K562 (cell line): ENCODE results near the gene RIN3. TPM values are rescaled to one million over a fixed set of nuclear protein-coding genes. Genes with fewer than 3 reads are reported as not detected.

Experiments used
- ATAC-seq: fragments of 200-7000 bp; cut with Tn5 transposase; 3 replicates; pipeline ENCODE4 v1.9.1; 2020; ENCODE audit warnings: moderate library complexity
- BruUV-seq: library from RNA; stranded (reverse); fragments of 400-500 nt; replicated peaks from 2 replicates; lab custom pipeline; 2021; lab: Mats Ljungman, UMichigan
- CTCF ChIA-PET: fragments of 300-600 bp; formaldehyde crosslinking; extraction: SDS; loops from one replicate; lab custom pipeline; 2021; ENCODE audit warnings: low intra/inter-chr PET ratio; lab: Yijun Ruan, JAX
- POLR2A ChIA-PET: fragments of 300-600, 350-650 bp; sonication (Branson Sonifier 250); formaldehyde crosslinking; extraction: SDS; loops from one replicate; lab custom pipeline; 2021; ENCODE audit warnings: antibody characterized with exemption, inconsistent platforms; lab: Yijun Ruan, JAX
- DNase-seq, 4 experiments: peaks; one replicate each; pipeline versions ENCODE4 v3.0.0 to v3.0.0-alpha.2; 2011 to 2018; ENCODE audit warnings: low spot score in 3 of 4, mixed read lengths in 3 of 4; ENCODE audit errors: extremely low read depth in 1 of 4
- FAIRE-seq: peaks from 2 replicates; lab custom pipeline; 2011; peaks lifted over from hg19 to GRCh38; lab: Jason Lieb, UNC
- H2AFZ ChIP-seq: 2 replicates; pipeline ENCODE4 v1.6.0; 2011; ENCODE audit warnings: low read depth, low read length, control low read depth, inconsistent platforms
- H3K27ac ChIP-seq: fragments of 200-600 bp; 3 replicates; pipeline ENCODE4 v1.8.0; 2011; ENCODE audit warnings: low read depth, mild to moderate bottlenecking, control low read depth, inconsistent platforms, low read length, moderate library complexity, mixed read lengths; ENCODE audit errors: extremely low read depth
- H3K27me3 ChIP-seq, 2 experiments: fragments of 300-600 bp in 1 of 2; 2 replicates in 1 of 2; 3 replicates in 1 of 2; pipeline versions ENCODE4 v1.6.0 to v1.8.0; 2011; ENCODE audit warnings: inconsistent platforms in 2 of 2, low read length in 2 of 2, mild to moderate bottlenecking in 1 of 2, mixed read lengths in 1 of 2, moderate library complexity in 1 of 2; ENCODE audit not compliant: control insufficient read depth in 2 of 2, insufficient read depth in 2 of 2
- H3K36me3 ChIP-seq: fragments of 300-600 bp; 3 replicates; pipeline ENCODE4 v1.8.0; 2011; ENCODE audit warnings: mild to moderate bottlenecking, low read length, inconsistent platforms; ENCODE audit not compliant: control insufficient read depth, insufficient read depth
- H3K4me1 ChIP-seq, 2 experiments: fragments of 200-600 bp in 1 of 2; replicated peaks in 1 of 2; 2 replicates in 1 of 2; 3 replicates in 1 of 2; pipeline versions ENCODE4 v1.5.1 to v1.8.0; 2011; ENCODE audit warnings: inconsistent platforms in 2 of 2, low read length in 2 of 2, mild to moderate bottlenecking in 1 of 2, mixed read lengths in 1 of 2, moderate library complexity in 1 of 2; ENCODE audit not compliant: control insufficient read depth in 2 of 2, insufficient read depth in 2 of 2
- H3K4me2 ChIP-seq: 2 replicates; pipeline ENCODE4 v1.6.1; 2011; ENCODE audit warnings: low read length, control low read depth, inconsistent platforms, mixed read lengths; ENCODE audit not compliant: insufficient read depth
- H3K4me3 ChIP-seq: fragments of 200-600 bp; sonication (generic), shearing (Covaris generic); 2 replicates; pipeline ENCODE4 v1.5.1; 2016; ENCODE audit warnings: control low read depth, inconsistent platforms
- H3K79me2 ChIP-seq: fragments of 200-600 bp; 3 replicates; pipeline ENCODE4 v1.8.0; 2011; ENCODE audit warnings: low read length, inconsistent platforms; ENCODE audit not compliant: control insufficient read depth, insufficient read depth
- H3K9ac ChIP-seq, 2 experiments: 2 replicates each; pipeline versions ENCODE4 v1.6.0 to v1.6.1; 2011; ENCODE audit warnings: low read depth in 2 of 2, low read length in 2 of 2, control low read depth in 1 of 2, inconsistent platforms in 1 of 2, mild to moderate bottlenecking in 1 of 2, mixed read lengths in 1 of 2; ENCODE audit not compliant: insufficient read depth in 1 of 2
- H3K9me1 ChIP-seq: one replicate; pipeline ENCODE4 v1.6.0; 2011; ENCODE audit warnings: inconsistent platforms, mild to moderate bottlenecking, low read length, moderate library complexity; ENCODE audit not compliant: control insufficient read depth, insufficient read depth
- H3K9me3 ChIP-seq: replicated peaks from 2 replicates; pipeline ENCODE4 v1.5.1; 2011; ENCODE audit warnings: low read depth, low read length, inconsistent platforms; ENCODE audit not compliant: control insufficient read depth, insufficient read depth
- H4K20me1 ChIP-seq: replicated peaks from 2 replicates; pipeline ENCODE4 v1.6.1; 2011; ENCODE audit warnings: low read length, inconsistent platforms, mixed read lengths; ENCODE audit not compliant: control insufficient read depth, insufficient read depth
- E2F5 ChIP-seq: sonication (generic); formaldehyde crosslinking; IDR thresholded peaks from 2 replicates; pipeline ENCODE4 v1.8.0; 2022; ENCODE audit warnings: mild to moderate bottlenecking, missing genetic modification reagents
- EP300 ChIP-seq: IDR thresholded peaks from 2 replicates; pipeline ENCODE4 v1.6.1; 2012; ENCODE audit warnings: low read length, improper control_type of control experiment
- HMG20B ChIP-seq: fragments of 250-450 bp; sonication (Bioruptor Pico); IDR thresholded peaks from 2 replicates; pipeline ENCODE4 v1.5.0; 2021; ENCODE audit warnings: mild to moderate bottlenecking
- HNRNPK ChIP-seq: fragments of 200-400 bp; formaldehyde crosslinking; IDR thresholded peaks from one replicate; pipeline ENCODE4 v1.6.1; 2018; ENCODE audit warnings: mild to moderate bottlenecking, low read depth, low read length; ENCODE audit not compliant: poor library complexity, severe bottlenecking
- NCOA4 ChIP-seq: fragments of 450-650 bp; IDR thresholded peaks from 2 replicates; pipeline ENCODE4 v1.6.1; 2018; ENCODE audit warnings: mild to moderate bottlenecking; ENCODE audit not compliant: partially characterized antibody
- NR1H2 ChIP-seq: sonication (generic); formaldehyde crosslinking; IDR thresholded peaks from 2 replicates; pipeline ENCODE4 v1.4.0; 2020; ENCODE audit warnings: mild to moderate bottlenecking, missing genetic modification reagents
- SOX6 ChIP-seq: fragments of 450-650 bp; IDR thresholded peaks from 2 replicates; pipeline ENCODE4 v1.6.1; 2014; ENCODE audit warnings: mild to moderate bottlenecking
- TAF7 ChIP-seq: fragments of 450-650 bp; IDR thresholded peaks from 2 replicates; pipeline ENCODE4 v1.6.1; 2016; ENCODE audit warnings: missing genetic modification characterization, missing compliant biosample characterization
- TCF3 ChIP-seq: sonication (generic); formaldehyde crosslinking; IDR thresholded peaks from 2 replicates; pipeline ENCODE4 v1.4.0; 2020; ENCODE audit warnings: mild to moderate bottlenecking, missing genetic modification reagents
- ZNF133 ChIP-seq: fragments of 250-450 bp; sonication (Bioruptor Pico); IDR thresholded peaks from 2 replicates; pipeline ENCODE4 v1.4.0; 2020; ENCODE audit warnings: mild to moderate bottlenecking
- ZNF175 ChIP-seq: fragments of 200-800 bp; sonication (Bioruptor generic); IDR thresholded peaks from 2 replicates; pipeline ENCODE4 v1.6.1; 2016; ENCODE audit warnings: low read depth, mild to moderate bottlenecking, missing genetic modification characterization, missing compliant biosample characterization
- ZNF354B ChIP-seq: fragments of 250-450 bp; sonication (Bioruptor Pico); IDR thresholded peaks from 2 replicates; pipeline ENCODE4 v1.4.0; 2020
- ZNF408 ChIP-seq: fragments of 250-450 bp; sonication (Bioruptor Pico); IDR thresholded peaks from 2 replicates; pipeline ENCODE4 v1.4.0; 2020; ENCODE audit warnings: low read depth, mild to moderate bottlenecking, moderate library complexity
- WGBS: fragments of 100-300 bp; shearing (Covaris generic); methylation state at CpG from one replicate; pipeline ENCODE4 v1.1.6; 2016; ENCODE audit warnings: low coverage, mixed read lengths; ENCODE audit not compliant: insufficient coverage; ENCODE audit errors: missing lambda C conversion rate; 5-methylcytosine and 5-hydroxymethylcytosine counted together
- in situ Hi-C: fragments of 300-500 bp; cut with MboI; formaldehyde crosslinking; loops from 4 replicates; pipeline ENCODE4 v1.15.0; 2018; ENCODE audit warnings: inconsistent platforms, mixed read lengths
- intact Hi-C: fragments of 100-400 bp; cut with micrococcal nuclease; formaldehyde crosslinking; loops from 2 replicates; pipeline ENCODE4 v1.14.2; 2022
- polyA plus RNA-seq, 8 experiments: library from polyadenylated mRNA; depleted of rRNA in 4 of 8; stranded (reverse) in 5 of 8; unstranded in 3 of 8; fragments of >200 nt; fragmentation: Nextera tagmentation in 2 of 8; fragmentation: Illumina TruSeq in 1 of 8; extraction: Ambion mirVana in 2 of 8; extraction: Trizol in 1 of 8; gene quantifications; 2 replicates each; pipeline versions ENCODE4 v1.2.1 to v1.2.3, GENCODE V29; 2011 to 2014; ENCODE audit warnings: inconsistent platforms in 1 of 8, missing spikeins in 1 of 8
- total RNA-seq, 7 experiments: library from RNA; depleted of rRNA in 6 of 7; stranded (reverse); fragments of >200 nt in 6 of 7; fragmentation: Illumina TruSeq in 2 of 7; extraction: Trizol in 2 of 7; gene quantifications; 2 replicates each; pipeline versions ENCODE4 v1.2.1 to v1.2.3, GENCODE V29; 2011 to 2021; ENCODE audit warnings: low replicate concordance in 1 of 7
- TF ChIP-seq, protein P1 (sequence below): fragments of 250-450 bp; sonication (Bioruptor Pico); IDR thresholded peaks from 2 replicates; pipeline ENCODE4 v1.9.0; 2021; ENCODE audit warnings: mild to moderate bottlenecking, inconsistent platforms
- TF ChIP-seq, protein P2 (sequence below): fragments of 250-450 bp; sonication (Bioruptor Pico); IDR thresholded peaks from 2 replicates; pipeline ENCODE4 v1.5.0; 2021
- TF ChIP-seq, protein P3 (sequence below): fragments of 450-650 bp; formaldehyde crosslinking; IDR thresholded peaks from 2 replicates; pipeline ENCODE4 v1.4.0; 2020; ENCODE audit warnings: mild to moderate bottlenecking

Gene RIN3
- total and polyA plus RNA-seq, 9 of the 15 experiments (the other 6 are each of a cell fraction or from before 2014, with no cell fraction given): 0.01 to 0.49 (median 0.08) TPM; not detected in 5

- no peak for TF ChIP-seq NR1H2 (CRISPR knock-in tag)
- TF ChIP-seq, protein P1, sequence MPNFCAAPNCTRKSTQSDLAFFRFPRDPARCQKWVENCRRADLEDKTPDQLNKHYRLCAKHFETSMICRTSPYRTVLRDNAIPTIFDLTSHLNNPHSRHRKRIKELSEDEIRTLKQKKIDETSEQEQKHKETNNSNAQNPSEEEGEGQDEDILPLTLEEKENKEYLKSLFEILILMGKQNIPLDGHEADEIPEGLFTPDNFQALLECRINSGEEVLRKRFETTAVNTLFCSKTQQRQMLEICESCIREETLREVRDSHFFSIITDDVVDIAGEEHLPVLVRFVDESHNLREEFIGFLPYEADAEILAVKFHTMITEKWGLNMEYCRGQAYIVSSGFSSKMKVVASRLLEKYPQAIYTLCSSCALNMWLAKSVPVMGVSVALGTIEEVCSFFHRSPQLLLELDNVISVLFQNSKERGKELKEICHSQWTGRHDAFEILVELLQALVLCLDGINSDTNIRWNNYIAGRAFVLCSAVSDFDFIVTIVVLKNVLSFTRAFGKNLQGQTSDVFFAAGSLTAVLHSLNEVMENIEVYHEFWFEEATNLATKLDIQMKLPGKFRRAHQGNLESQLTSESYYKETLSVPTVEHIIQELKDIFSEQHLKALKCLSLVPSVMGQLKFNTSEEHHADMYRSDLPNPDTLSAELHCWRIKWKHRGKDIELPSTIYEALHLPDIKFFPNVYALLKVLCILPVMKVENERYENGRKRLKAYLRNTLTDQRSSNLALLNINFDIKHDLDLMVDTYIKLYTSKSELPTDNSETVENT (CRISPR knock-in tag): no peak
- TF ChIP-seq ZNF354B (CRISPR knock-in tag): no peak
- TF ChIP-seq NCOA4: no peak
- no peak for TF ChIP-seq ZNF133 (CRISPR knock-in tag)
- TF ChIP-seq, protein P2, sequence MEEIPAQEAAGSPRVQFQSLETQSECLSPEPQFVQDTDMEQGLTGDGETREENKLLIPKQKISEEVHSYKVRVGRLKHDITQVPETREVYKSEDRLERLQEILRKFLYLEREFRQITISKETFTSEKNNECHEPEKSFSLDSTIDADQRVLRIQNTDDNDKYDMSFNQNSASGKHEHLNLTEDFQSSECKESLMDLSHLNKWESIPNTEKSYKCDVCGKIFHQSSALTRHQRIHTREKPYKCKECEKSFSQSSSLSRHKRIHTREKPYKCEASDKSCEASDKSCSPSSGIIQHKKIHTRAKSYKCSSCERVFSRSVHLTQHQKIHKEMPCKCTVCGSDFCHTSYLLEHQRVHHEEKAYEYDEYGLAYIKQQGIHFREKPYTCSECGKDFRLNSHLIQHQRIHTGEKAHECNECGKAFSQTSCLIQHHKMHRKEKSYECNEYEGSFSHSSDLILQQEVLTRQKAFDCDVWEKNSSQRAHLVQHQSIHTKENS (CRISPR knock-in tag): no peak
- no peak for TF ChIP-seq SOX6
- no peak for TF ChIP-seq TAF7 (tag)
- no peak for TF ChIP-seq E2F5 (CRISPR knock-in tag)
- TF ChIP-seq HNRNPK: no peak
- TF ChIP-seq ZNF408 (CRISPR knock-in tag): no peak
- no peak for TF ChIP-seq ZNF175 (CRISPR knock-in tag)
- TF ChIP-seq HMG20B (CRISPR knock-in tag): no peak
- TF ChIP-seq, protein P3, sequence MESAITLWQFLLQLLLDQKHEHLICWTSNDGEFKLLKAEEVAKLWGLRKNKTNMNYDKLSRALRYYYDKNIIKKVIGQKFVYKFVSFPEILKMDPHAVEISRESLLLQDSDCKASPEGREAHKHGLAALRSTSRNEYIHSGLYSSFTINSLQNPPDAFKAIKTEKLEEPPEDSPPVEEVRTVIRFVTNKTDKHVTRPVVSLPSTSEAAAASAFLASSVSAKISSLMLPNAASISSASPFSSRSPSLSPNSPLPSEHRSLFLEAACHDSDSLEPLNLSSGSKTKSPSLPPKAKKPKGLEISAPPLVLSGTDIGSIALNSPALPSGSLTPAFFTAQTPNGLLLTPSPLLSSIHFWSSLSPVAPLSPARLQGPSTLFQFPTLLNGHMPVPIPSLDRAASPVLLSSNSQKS: no peak
- TF ChIP-seq TCF3 (CRISPR knock-in tag): no peak
- TF ChIP-seq EP300: no peak
- in situ Hi-C loops (no loop called here), intact Hi-C loops (no loop called here)
- Histone ChIP-seq H3K9me3 (no peaks in the 10 kb centered on the region; the same call in 1 of the 2 replicates), H3K4me3 (no peak overlapping the region), H2AFZ (no peak overlapping the region), H3K9me1 (no peaks in the 10 kb centered on the region), H3K9ac (no peak overlapping the region), H3K36me3 (no peaks in the 10 kb centered on the region), H3K27me3 (no peaks in the 10 kb centered on the region), H4K20me1 (no peaks in the 10 kb centered on the region), H3K27ac (no peak overlapping the region), H3K4me1 (no peaks in the 10 kb centered on the region), H3K4me2 (no peak overlapping the region), H3K79me2 (no peaks in the 10 kb centered on the region)
- ChIA-PET POLR2A (no interaction called here), CTCF (no interaction called here)
- ATAC-seq (no peak), FAIRE-seq (no peak), DNase-seq (no peak)
- no TSS peak for BruUV-seq
- WGBS: 3% methylated on average over 5 of the region's 5 CpGs
These were observed 111.6 kb downstream of the RIN3 start for GRCh38 chr14:92625213-92625612.
